HCT116 (cell line): ENCODE data around the gene ANKRD62. TPM values are rescaled to one million over a fixed set of nuclear protein-coding genes. Genes with fewer than 3 reads are reported as not detected.

Experiments
- ATAC-seq: fragments of 200-7000 bp; cut with Tn5 transposase; 2 replicates; pipeline ENCODE4 v1.9.1; 2020; ENCODE audit warnings: mild to moderate bottlenecking, moderate library complexity
- BruUV-seq: library from RNA; stranded (reverse); fragments of 400-500 nt; replicated peaks from 2 replicates; lab custom pipeline; 2021; lab: Mats Ljungman, UMichigan
- CTCF ChIA-PET: fragments of 300-600 bp; sonication (Branson Sonifier 250); formaldehyde crosslinking; loops from one replicate; lab custom pipeline; 2021; ENCODE audit warnings: antibody characterized with exemption; lab: Charles Lee
- POLR2A ChIA-PET: fragments of 300-600, 350-600 bp; sonication (Branson Sonifier 250); formaldehyde crosslinking; loops from one replicate; lab custom pipeline; 2021; ENCODE audit warnings: antibody characterized with exemption; lab: Charles Lee
- RAD21 ChIA-PET, 2 experiments: fragments of 300-600 bp; sonication (Branson Sonifier 250); formaldehyde crosslinking; loops; one replicate each; lab custom pipeline; 2023; ENCODE audit warnings: low total read pairs in 2 of 2; ENCODE audit not compliant: uncharacterized antibody in 2 of 2, unreplicated experiment in 2 of 2, low non-redundant PET in 1 of 2; lab: Charles Lee
- DNase-seq: peaks from one replicate; pipeline ENCODE4 v3.0.0-alpha.2; 2010; ENCODE audit warnings: low read depth, low spot score
- H2AFZ ChIP-seq: fragments of 200-600 bp; shearing (Covaris generic), sonication (generic); 2 replicates; pipeline ENCODE4 v1.6.1; 2017; ENCODE audit warnings: low read depth, mixed run types, mixed read lengths, antibody characterized with exemption, low read length; ENCODE audit not compliant: poor library complexity, severe bottlenecking
- H3K27ac ChIP-seq: 2 replicates; pipeline ENCODE4 v1.5.1; 2012; ENCODE audit warnings: low read depth, low read length
- H3K27me3 ChIP-seq: fragments of 200-600 bp; sonication (generic); 2 replicates; pipeline ENCODE4 v1.6.1; 2016; ENCODE audit warnings: mixed run types, low read length, mixed read lengths; ENCODE audit not compliant: insufficient read depth
- H3K36me3 ChIP-seq, 2 experiments: fragments of 200-500 bp in 1 of 2; fragments of 200-600 bp in 1 of 2; sonication (Bioruptor generic) in 1 of 2; sonication (generic) in 1 of 2; 2 replicates each; pipeline versions ENCODE4 v1.5.1 to v1.6.1; 2014 to 2016; ENCODE audit warnings: low read length in 2 of 2, inconsistent platforms in 1 of 2, mixed read lengths in 1 of 2, mixed run types in 1 of 2; ENCODE audit not compliant: insufficient read depth in 2 of 2, control insufficient read depth in 1 of 2
- H3K4me1 ChIP-seq, 2 experiments: fragments of 200-600 bp in 1 of 2; sonication (generic) in 1 of 2; 2 replicates each; pipeline versions ENCODE4 v1.5.1 to v1.6.1; 2012 to 2017; ENCODE audit warnings: low read length in 2 of 2, inconsistent platforms in 1 of 2, mild to moderate bottlenecking in 1 of 2, mixed read lengths in 1 of 2, mixed run types in 1 of 2, moderate library complexity in 1 of 2; ENCODE audit not compliant: insufficient read depth in 2 of 2, control insufficient read depth in 1 of 2
- H3K4me2 ChIP-seq: fragments of 200-600 bp; sonication (generic); 2 replicates; pipeline ENCODE4 v1.6.1; 2017; ENCODE audit warnings: mixed run types, low read length, mixed read lengths
- H3K4me3 ChIP-seq, 2 experiments: fragments of 200-600 bp in 1 of 2; sonication (generic) in 1 of 2; replicated peaks in 1 of 2; 2 replicates each; pipeline ENCODE4 v1.5.1; 2011 to 2016; ENCODE audit warnings: low read length in 2 of 2, control low read depth in 1 of 2, low read depth in 1 of 2, mild to moderate bottlenecking in 1 of 2, mixed read lengths in 1 of 2, mixed run types in 1 of 2
- H3K79me2 ChIP-seq: fragments of 200-600 bp; sonication (generic); 2 replicates; pipeline ENCODE4 v1.6.1; 2017; ENCODE audit warnings: mild to moderate bottlenecking, mixed run types, low read length, moderate library complexity, mixed read lengths; ENCODE audit not compliant: insufficient read depth
- H3K9ac ChIP-seq: fragments of 200-600 bp; sonication (generic); 2 replicates; pipeline ENCODE4 v1.6.1; 2016; ENCODE audit warnings: low read length, mixed read lengths
- H3K9me2 ChIP-seq: fragments of 200-600 bp; sonication (generic), shearing (Covaris generic); 2 replicates; pipeline ENCODE4 v1.6.1; 2017; ENCODE audit warnings: mixed run types, mild to moderate bottlenecking, moderate library complexity; ENCODE audit not compliant: insufficient read depth
- H3K9me3 ChIP-seq, 2 experiments: fragments of 200-500 bp in 1 of 2; fragments of 200-600 bp in 1 of 2; sonication (Bioruptor generic) in 1 of 2; sonication (generic) in 1 of 2; 2 replicates each; pipeline ENCODE4 v1.6.1; 2014 to 2017; ENCODE audit warnings: low read length in 2 of 2, mixed read lengths in 2 of 2, inconsistent platforms in 1 of 2, low read depth in 1 of 2, mild to moderate bottlenecking in 1 of 2, mixed run types in 1 of 2, moderate library complexity in 1 of 2; ENCODE audit not compliant: control insufficient read depth in 1 of 2, insufficient read depth in 1 of 2
- H4K20me1 ChIP-seq: fragments of 200-600 bp; sonication (generic), shearing (Covaris generic); 2 replicates; pipeline ENCODE4 v1.6.1; 2017; ENCODE audit warnings: mixed run types, mild to moderate bottlenecking, moderate library complexity; ENCODE audit not compliant: insufficient read depth
- CBX3 ChIP-seq: IDR thresholded peaks from 2 replicates; pipeline ENCODE4 v1.6.1; 2012; ENCODE audit warnings: low read depth
- EZH2phosphoT487 ChIP-seq: fragments of 200-600 bp; IDR thresholded peaks from 2 replicates; pipeline ENCODE4 v1.6.1; 2018; ENCODE audit warnings: antibody characterized with exemption, borderline replicate concordance
- JUND ChIP-seq: IDR thresholded peaks from 2 replicates; pipeline ENCODE4 v1.6.1; 2012
- POLR2AphosphoS5 ChIP-seq: IDR thresholded peaks from 2 replicates; pipeline ENCODE4 v1.6.1; 2011; ENCODE audit warnings: mild to moderate bottlenecking, low read depth, low read length, moderate library complexity
- ZFX ChIP-seq: fragments of 450-650 bp; IDR thresholded peaks from 2 replicates; pipeline ENCODE4 v1.6.1; 2017
- ZNF274 ChIP-seq: fragments of 200-500 bp; sonication (Bioruptor generic); IDR thresholded peaks from 2 replicates; pipeline ENCODE4 v1.6.1; 2014; ENCODE audit warnings: mild to moderate bottlenecking, low read depth, low read length, inconsistent platforms
- intact Hi-C: fragments of 100-400 bp; cut with micrococcal nuclease; formaldehyde crosslinking; loops from 2 replicates; pipeline ENCODE4 v1.10.0; 2022
- total RNA-seq: library from RNA; stranded (reverse); gene quantifications from one replicate; pipeline ENCODE4 v1.2.1, GENCODE V29; 2021; ENCODE audit not compliant: unreplicated experiment
- TF ChIP-seq, protein P1 (sequence below): IDR thresholded peaks from 2 replicates; pipeline ENCODE4 v1.6.1; 2011; ENCODE audit warnings: mild to moderate bottlenecking, low read length, moderate library complexity; ENCODE audit not compliant: insufficient replicate concordance; ENCODE audit errors: extremely low read depth
- TF ChIP-seq, protein P2 (sequence below): IDR thresholded peaks from 2 replicates; pipeline ENCODE4 v1.6.1; 2012
- TF ChIP-seq, protein P3 (sequence below): IDR thresholded peaks from 2 replicates; pipeline ENCODE4 v1.6.1; 2012

Gene ANKRD62
- total RNA-seq, 1 experiment from 2014 or later = 0.34 TPM

DNA sequence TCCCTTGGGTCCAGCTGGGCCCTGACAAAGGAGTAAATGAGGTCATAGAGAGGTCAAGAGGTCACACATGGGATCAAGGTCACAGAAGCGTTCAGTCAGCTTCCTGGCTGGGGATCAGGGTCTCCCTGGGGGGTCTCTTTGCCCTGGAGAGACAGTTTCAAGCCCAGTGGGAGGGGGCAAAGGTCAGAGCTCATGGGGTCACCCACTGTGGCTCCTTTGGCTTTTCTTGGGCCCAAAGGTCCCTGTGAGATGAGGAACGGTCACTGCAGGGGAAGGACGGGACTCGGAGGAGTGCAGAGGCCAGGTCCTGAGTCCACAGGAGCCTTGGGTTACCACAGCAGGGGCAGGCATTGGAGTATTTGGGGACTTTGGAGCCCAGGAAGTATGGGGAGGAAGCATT is 30.7 kb upstream of the ANKRD62 start:
- DNase-seq (no peak), ATAC-seq (no peak)
- Histone ChIP-seq H4K20me1 (no peaks in the 10 kb centered on the region), H3K9me3 (no peaks in the 10 kb centered on the region), H3K79me2 (no peaks in the 10 kb centered on the region), H3K27ac (no peak overlapping the region), H3K4me3 (no peak overlapping the region), H3K4me2 (no peak overlapping the region), H3K4me1 (peaks cover 6 to 15% of the 10 kb centered on the region in 2 experiments; a peak in 3 of 4 replicates), H3K9me2 (no peaks in the 10 kb centered on the region), H2AFZ (no peak overlapping the region), H3K27me3 (no peaks in the 10 kb centered on the region), H3K36me3 (no peaks in the 10 kb centered on the region), H3K9ac (no peak overlapping the region)
- POLR2A ChIA-PET = no interaction called here
- TF ChIP-seq CBX3 (no peak), ZFX (no peak), EZH2phosphoT487 (no peak), JUND (no peak)
- TF ChIP-seq, protein P1, sequence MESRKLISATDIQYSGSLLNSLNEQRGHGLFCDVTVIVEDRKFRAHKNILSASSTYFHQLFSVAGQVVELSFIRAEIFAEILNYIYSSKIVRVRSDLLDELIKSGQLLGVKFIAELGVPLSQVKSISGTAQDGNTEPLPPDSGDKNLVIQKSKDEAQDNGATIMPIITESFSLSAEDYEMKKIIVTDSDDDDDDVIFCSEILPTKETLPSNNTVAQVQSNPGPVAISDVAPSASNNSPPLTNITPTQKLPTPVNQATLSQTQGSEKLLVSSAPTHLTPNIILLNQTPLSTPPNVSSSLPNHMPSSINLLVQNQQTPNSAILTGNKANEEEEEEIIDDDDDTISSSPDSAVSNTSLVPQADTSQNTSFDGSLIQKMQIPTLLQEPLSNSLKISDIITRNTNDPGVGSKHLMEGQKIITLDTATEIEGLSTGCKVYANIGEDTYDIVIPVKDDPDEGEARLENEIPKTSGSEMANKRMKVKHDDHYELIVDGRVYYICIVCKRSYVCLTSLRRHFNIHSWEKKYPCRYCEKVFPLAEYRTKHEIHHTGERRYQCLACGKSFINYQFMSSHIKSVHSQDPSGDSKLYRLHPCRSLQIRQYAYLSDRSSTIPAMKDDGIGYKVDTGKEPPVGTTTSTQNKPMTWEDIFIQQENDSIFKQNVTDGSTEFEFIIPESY = no peak
- CTCF ChIA-PET = no interaction called here
- RAD21 ChIA-PET = no interaction called here
- intact Hi-C loops = no loop called here
- no TSS peak for BruUV-seq

DNA sequence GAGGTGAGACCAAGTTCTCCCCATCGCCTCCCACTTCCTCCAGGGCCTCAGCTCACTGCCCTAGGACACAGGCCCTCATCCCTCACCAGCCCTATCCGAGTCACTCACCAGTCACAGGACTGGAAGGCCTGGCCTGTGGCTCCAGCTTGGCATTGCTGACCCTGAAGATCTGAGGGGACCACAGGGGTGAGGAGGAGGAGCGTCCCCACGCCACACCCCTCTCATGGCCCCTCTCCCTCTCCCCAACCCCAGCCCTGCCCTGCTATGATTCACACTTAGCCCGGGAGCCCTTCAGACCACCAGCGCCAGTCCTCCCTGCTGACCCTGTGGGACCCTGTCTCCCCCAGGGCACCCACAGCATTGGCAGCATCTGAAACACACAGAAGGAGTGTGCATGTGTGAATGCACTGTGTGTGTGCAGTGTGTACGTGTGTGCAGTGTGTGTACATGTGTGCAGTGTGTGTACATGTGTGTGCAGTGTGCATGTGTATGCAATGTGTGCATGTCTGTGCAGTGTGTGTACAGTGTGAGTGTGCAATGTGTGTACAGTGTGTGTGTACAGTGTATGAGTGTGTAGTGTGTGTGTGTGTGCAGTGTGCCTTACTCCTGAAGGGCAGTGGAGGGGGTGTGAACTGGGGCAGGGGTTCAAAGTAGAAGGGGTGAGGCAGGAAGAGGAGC is 29.4 kb upstream of the ANKRD62 start:
- CTCF ChIA-PET = no interaction called here
- POLR2A ChIA-PET = no interaction called here
- Histone ChIP-seq H3K36me3 (no peaks in the 10 kb centered on the region), H3K4me2 (no peak overlapping the region), H3K27ac (no peak overlapping the region), H3K9me2 (no peaks in the 10 kb centered on the region), H3K4me3 (no peak overlapping the region), H3K9me3 (no peaks in the 10 kb centered on the region), H2AFZ (no peak overlapping the region), H3K4me1 (peaks cover 6 to 18% of the 10 kb centered on the region in 2 experiments; a peak in 3 of 4 replicates), H4K20me1 (no peaks in the 10 kb centered on the region), H3K27me3 (no peaks in the 10 kb centered on the region), H3K79me2 (no peaks in the 10 kb centered on the region), H3K9ac (no peak overlapping the region)
- BruUV-seq = no TSS peak
- intact Hi-C loops = no loop called here
- no peak for ATAC-seq
- TF ChIP-seq POLR2AphosphoS5 (no peak), CBX3 (no peak), ZFX (no peak), ZNF274 (no peak)
- TF ChIP-seq, protein P2, sequence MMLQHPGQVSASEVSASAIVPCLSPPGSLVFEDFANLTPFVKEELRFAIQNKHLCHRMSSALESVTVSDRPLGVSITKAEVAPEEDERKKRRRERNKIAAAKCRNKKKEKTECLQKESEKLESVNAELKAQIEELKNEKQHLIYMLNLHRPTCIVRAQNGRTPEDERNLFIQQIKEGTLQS = no peak
- TF ChIP-seq, protein P3, sequence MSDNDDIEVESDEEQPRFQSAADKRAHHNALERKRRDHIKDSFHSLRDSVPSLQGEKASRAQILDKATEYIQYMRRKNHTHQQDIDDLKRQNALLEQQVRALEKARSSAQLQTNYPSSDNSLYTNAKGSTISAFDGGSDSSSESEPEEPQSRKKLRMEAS = no peak
- RAD21 ChIA-PET = interaction anchor here in 1 of 2 experiments (0.7 kb wide), 1 partner anchor 8 kb away, joined by 3 read pairs; no protein-coding TSS in a partner anchor
- no peak for DNase-seq
